ENCODE measurements around the gene PPP1R3E.

The PPP1R3E gene

GRCh38 chr14:23319746-23320583 lies 17.3 kb upstream of the PPP1R3E start:
- peak overlapping the region; percentile 94 for H3K27ac ChIP-seq
- no peak for TF ChIP-seq CTCF (conservative IDR thresholded peaks at IDR 0.05)

- no peak for TF ChIP-seq CTCF (conservative IDR thresholded peaks at IDR 0.05)
- no peak overlapping the region for H3K27ac ChIP-seq
Measured at GRCh38 chr14:23316300-23316699, 13.6 kb upstream of the PPP1R3E start.

- H3K27ac ChIP-seq: no peak overlapping the region
- no peak for TF ChIP-seq CTCF (conservative IDR thresholded peaks at IDR 0.05)
Measured at GRCh38 chr14:23310546-23310945, 7.9 kb upstream of the PPP1R3E start.

GRCh38 chr14:23308721-23309445 lies 6.2 kb upstream of the PPP1R3E start:
- peak overlapping the region; percentile 87; the same call in 1 of the 2 replicates for H3K27ac ChIP-seq

GRCh38 chr14:23307687-23308644 lies 5.3 kb upstream of the PPP1R3E start:
- H3K27ac ChIP-seq: peak overlapping the region; percentile 87; the same call in 1 of the 2 replicates
- no peak for TF ChIP-seq CTCF (conservative IDR thresholded peaks at IDR 0.05)

More at GRCh38 chr14:23308721-23309445, 6.2 kb upstream of the PPP1R3E start:
- TF ChIP-seq CTCF (conservative IDR thresholded peaks at IDR 0.05): no peak

- peak overlapping the region; percentile 87 for H3K27ac ChIP-seq
- no peak for TF ChIP-seq CTCF (conservative IDR thresholded peaks at IDR 0.05)
Measured at GRCh38 chr14:23307146-23307530, 4.5 kb upstream of the PPP1R3E start.
